Brain pericyte (primary cell): ENCODE data around the gene ACYP1.

Experiments
- DNase-seq: peaks from one replicate; pipeline ENCODE4 v3.0.0-alpha.2; 2012; ENCODE audit warnings: low read depth, low spot score

The ACYP1 gene

GRCh38 chr14:75040959-75041358, 22.9 kb downstream of the ACYP1 start:
- DNase-seq = no peak

- no peak for DNase-seq
Measured at GRCh38 chr14:75040507-75040906, 23.3 kb downstream of the ACYP1 start.

GRCh38 chr14:75032939-75033338, 30.9 kb downstream of the ACYP1 start:
- DNase-seq = no peak

GRCh38 chr14:75030147-75030546, 33.7 kb downstream of the ACYP1 start:
- no peak for DNase-seq

GRCh38 chr14:75025876-75026275, 37.9 kb downstream of the ACYP1 start:
- no peak for DNase-seq

GRCh38 chr14:75025082-75025481, 38.7 kb downstream of the ACYP1 start:
- no peak for DNase-seq

- DNase-seq = no peak
Measured at GRCh38 chr14:75023108-75023507, 40.7 kb downstream of the ACYP1 start.

GRCh38 chr14:75022655-75023054, 41.2 kb downstream of the ACYP1 start:
- DNase-seq = no peak

GRCh38 chr14:75018694-75019093, 45.1 kb downstream of the ACYP1 start:
- DNase-seq = no peak

- no peak for DNase-seq
Measured at GRCh38 chr14:75016815-75017214, 47.0 kb downstream of the ACYP1 start.

- no peak for DNase-seq
Measured at GRCh38 chr14:75015496-75015895, 48.3 kb downstream of the ACYP1 start.

GRCh38 chr14:75013290-75013689, 50.5 kb downstream of the ACYP1 start:
- no peak for DNase-seq

GRCh38 chr14:75011356-75011994, 52.3 kb downstream of the ACYP1 start:
- DNase-seq = no peak

GRCh38 chr14:75010472-75011093, 53.2 kb downstream of the ACYP1 start:
- DNase-seq = no peak

GRCh38 chr14:75009176-75009575, 54.6 kb downstream of the ACYP1 start:
- no peak for DNase-seq

GRCh38 chr14:75005357-75005756, 58.5 kb downstream of the ACYP1 start:
- no peak for DNase-seq

GRCh38 chr14:75003250-75004027, 60.4 kb downstream of the ACYP1 start:
- DNase-seq = no peak
